Activated CD4-positive, alpha-beta T cell treated with anti-CD3 and anti-CD28 coated beads, Interleukin-2, amount 10 ng/mL, durations not matched to agents 7 days and 5 days (primary cell): ENCODE measurements around the gene PFDN6. TPM values are rescaled to one million over a fixed set of nuclear protein-coding genes. Genes with fewer than 3 reads are reported as not detected.
"Not testable (repeated sequence)": the region's sequence is repeated elsewhere in the genome, so short reads cannot be mapped to it uniquely, and the experiment has no call there.

ENCODE experiments used
- CTCF ChIA-PET: fragments of 350-600 bp; sonication (Branson Sonifier 250); formaldehyde crosslinking; loops from one replicate; lab custom pipeline; 2021; ENCODE audit warnings: antibody characterized with exemption; lab: Charles Lee
- POLR2A ChIA-PET: fragments of 350-600 bp; sonication (Branson Sonifier 250); formaldehyde crosslinking; loops from one replicate; lab custom pipeline; 2021; ENCODE audit warnings: antibody characterized with exemption; lab: Charles Lee
- DNase-seq: peaks from one replicate; pipeline ENCODE4 v3.0.0-alpha.2; 2020
- H3K27ac Mint-ChIP-seq: one replicate; pipeline ENCODE4 v1.8.0; 2021; ENCODE audit warnings: mild to moderate bottlenecking, moderate library complexity, mixed read lengths
- H3K27me3 Mint-ChIP-seq: one replicate; pipeline ENCODE4 v1.8.0; 2021; ENCODE audit warnings: mixed read lengths
- H3K36me3 Mint-ChIP-seq: one replicate; pipeline ENCODE4 v1.8.0; 2021; ENCODE audit warnings: low read depth, mixed read lengths
- H3K4me1 Mint-ChIP-seq: one replicate; pipeline ENCODE4 v1.8.0; 2021; ENCODE audit warnings: mixed read lengths
- H3K4me3 Mint-ChIP-seq: one replicate; pipeline ENCODE4 v1.8.0; 2021; ENCODE audit warnings: mild to moderate bottlenecking, moderate library complexity, mixed read lengths
- H3K9me3 Mint-ChIP-seq: one replicate; pipeline ENCODE4 v1.8.0; 2021; ENCODE audit warnings: mixed read lengths
- total RNA-seq, 2 experiments: library from RNA; stranded (reverse); gene quantifications; one replicate each; pipeline ENCODE4 v1.2.3, GENCODE V29; 2021

The PFDN6 gene
- total RNA-seq, 2 experiments from 2014 or later, result 57.0 to 67.2 TPM

GRCh38 chr6:33254591-33254990 is 34.8 kb upstream of the PFDN6 start:
- POLR2A ChIA-PET, result no interaction called here
- Mint-ChIP-seq H3K27ac (no peak overlapping the region), H3K36me3 (peaks cover 39% of the 10 kb centered on the region), H3K4me3 (no peak overlapping the region), H3K27me3 (no peaks in the 10 kb centered on the region), H3K9me3 (no peaks in the 10 kb centered on the region), H3K4me1 (peaks cover 25% of the 10 kb centered on the region)
- CTCF ChIA-PET, result interaction anchor here (0.5 to 0.9 kb wide), 3 partner anchors 14 to 181 kb away, joined by 3 to 4 read pairs (median 3); partner anchors contain the start of gene HLA-DPA1
- no peak for DNase-seq

- no peaks in the 10 kb centered on the region for H3K27me3 Mint-ChIP-seq
- H3K27ac Mint-ChIP-seq, result no peak overlapping the region
- DNase-seq, result no peak
- H3K4me1 Mint-ChIP-seq, result peaks cover 3% of the 10 kb centered on the region
- peaks cover 41% of the 10 kb centered on the region for H3K36me3 Mint-ChIP-seq
- CTCF ChIA-PET, result interaction anchor here (0.6 kb wide), 1 partner anchor 480 kb away, joined by 5 read pairs; no protein-coding TSS in a partner anchor
- H3K4me3 Mint-ChIP-seq, result no peak overlapping the region
- no peaks in the 10 kb centered on the region for H3K9me3 Mint-ChIP-seq
- POLR2A ChIA-PET, result no interaction called here
Measured at GRCh38 chr6:33259032-33259431, 30.4 kb upstream of the PFDN6 start.

GRCh38 chr6:33262490-33262889 is 26.9 kb upstream of the PFDN6 start:
- CTCF ChIA-PET, result interaction anchor here (1.2 to 4.6 kb wide), 2 partner anchors 9 to 13 kb away, joined by 3 to 24 read pairs; partner anchors contain the start of genes RPS18 and VPS52
- H3K36me3 Mint-ChIP-seq, result peaks cover 53% of the 10 kb centered on the region
- H3K9me3 Mint-ChIP-seq, POLR2A ChIA-PET, H3K4me1 Mint-ChIP-seq, H3K27me3 Mint-ChIP-seq, H3K27ac Mint-ChIP-seq, H3K4me3 Mint-ChIP-seq, DNase-seq: not testable (repeated sequence)

- CTCF ChIA-PET, result interaction anchor here (4.6 kb wide), 1 partner anchor 15 kb away, joined by 24 read pairs; no protein-coding TSS in a partner anchor
- Mint-ChIP-seq H3K9me3 (no peaks in the 10 kb centered on the region), H3K4me3 (no peak overlapping the region), H3K36me3 (peaks cover 59% of the 10 kb centered on the region), H3K4me1 (peaks cover 9% of the 10 kb centered on the region), H3K27me3 (no peaks in the 10 kb centered on the region), H3K27ac (no peak overlapping the region)
- no peak for DNase-seq
- POLR2A ChIA-PET, result interaction anchor here (0.6 kb wide), 1 partner anchor 127 kb away, joined by 3 read pairs; no protein-coding TSS in a partner anchor
Measured at GRCh38 chr6:33264015-33264414, 25.4 kb upstream of the PFDN6 start.

- Mint-ChIP-seq H3K27me3 (no peaks in the 10 kb centered on the region), H3K36me3 (peaks cover 64% of the 10 kb centered on the region), H3K27ac (peak overlapping the region; percentile 98), H3K9me3 (no peaks in the 10 kb centered on the region), H3K4me3 (peak overlapping the region; percentile 95), H3K4me1 (peaks cover 55% of the 10 kb centered on the region)
- no peak for DNase-seq
- ChIA-PET POLR2A (interaction anchor here (1.2 to 1.8 kb wide), 3 partner anchors 22 to 300 kb away, joined by 7 to 11 read pairs (median 11); partner anchors contain the start of gene RGL2), CTCF (interaction anchor here (0.6 to 3.6 kb wide), 4 partner anchors 10 to 68 kb away, joined by 4 to 13 read pairs (median 9); partner anchors contain the start of genes PFDN6 and WDR46)
Measured at GRCh38 chr6:33271117-33271467, 18.3 kb upstream of the PFDN6 start.

- H3K4me3 Mint-ChIP-seq, result peak within 1 kb of the TSS; percentile 95
Measured at GRCh38 chr6:33271468-33272274, 17.7 kb upstream of the PFDN6 start, which contains the start of the genes RPS18 and VPS52. TSS of gene RPS18 (plus strand) at chr6:33272075. CDS start at chr6:33272120, 45 bp downstream. TSS of gene VPS52 (minus strand) at chr6:33271876. CDS start at chr6:33271675, 201 bp downstream.

GRCh38 chr6:33272275-33273128 is 16.9 kb upstream of the PFDN6 start:
- ChIA-PET POLR2A (interaction anchor here (1.2 to 1.8 kb wide), 2 partner anchors 23 to 27 kb away, joined by 7 to 11 read pairs; partner anchors contain the start of gene RGL2), CTCF (interaction anchor here (0.6 to 2.5 kb wide), 7 partner anchors 10 to 1151 kb away, joined by 3 to 13 read pairs (median 5); partner anchors contain the start of genes PFDN6 and WDR46)
- H3K4me3 Mint-ChIP-seq, result peak overlapping the region; percentile 95
- peaks cover 68% of the 10 kb centered on the region for H3K36me3 Mint-ChIP-seq
- H3K27me3 Mint-ChIP-seq, result no peaks in the 10 kb centered on the region
- no peaks in the 10 kb centered on the region for H3K9me3 Mint-ChIP-seq
- peaks cover 62% of the 10 kb centered on the region for H3K4me1 Mint-ChIP-seq
- peak overlapping the region; percentile 98 for H3K27ac Mint-ChIP-seq
- no peak for DNase-seq

More at GRCh38 chr6:33271468-33272274, 17.7 kb upstream of the PFDN6 start, which contains the start of the genes RPS18 and VPS52:
- DNase-seq, result peak; percentile 96
- Mint-ChIP-seq H3K9me3 (no peaks in the 10 kb centered on the region), H3K36me3 (peaks cover 67% of the 10 kb centered on the region), H3K27me3 (no peaks in the 10 kb centered on the region), H3K27ac (peak within 1 kb of the TSS; percentile 98), H3K4me1 (peaks cover 61% of the 10 kb centered on the region)
- ChIA-PET CTCF (interaction anchor here (0.6 to 3.6 kb wide), 10 partner anchors 9 to 1152 kb away, joined by 3 to 13 read pairs (median 4); partner anchors contain the start of genes CUTA, PFDN6 and WDR46), POLR2A (interaction anchor here (1.2 to 1.8 kb wide), 3 partner anchors 22 to 300 kb away, joined by 7 to 11 read pairs (median 11); partner anchors contain the start of gene RGL2)

GRCh38 chr6:33273129-33273923 is 16.1 kb upstream of the PFDN6 start:
- Mint-ChIP-seq H3K27ac (peak overlapping the region; percentile 98), H3K9me3 (no peaks in the 10 kb centered on the region)

GRCh38 chr6:33273924-33274902 is 15.2 kb upstream of the PFDN6 start:
- H3K4me1 Mint-ChIP-seq, result peaks cover 73% of the 10 kb centered on the region
- H3K27me3 Mint-ChIP-seq, result no peaks in the 10 kb centered on the region
- ChIA-PET POLR2A (no interaction called here), CTCF (interaction anchor here (1.2 to 1.3 kb wide), 2 partner anchors 15 to 25 kb away, joined by 3 read pairs; partner anchors contain the start of genes PFDN6 and WDR46)
- peak overlapping the region; percentile 95 for H3K4me3 Mint-ChIP-seq
- DNase-seq, result no peak
- H3K9me3 Mint-ChIP-seq, result no peaks in the 10 kb centered on the region
- peaks cover 55% of the 10 kb centered on the region for H3K36me3 Mint-ChIP-seq
- peak overlapping the region; percentile 77 for H3K27ac Mint-ChIP-seq

More at GRCh38 chr6:33273129-33273923, 16.1 kb upstream of the PFDN6 start:
- Mint-ChIP-seq H3K27me3 (no peaks in the 10 kb centered on the region), H3K4me3 (peak overlapping the region; percentile 95), H3K4me1 (peaks cover 68% of the 10 kb centered on the region), H3K36me3 (peaks cover 62% of the 10 kb centered on the region)
- DNase-seq, result no peak
- ChIA-PET POLR2A (no interaction called here), CTCF (interaction anchor here (1.2 to 1.7 kb wide), 2 partner anchors 16 to 22 kb away, joined by 3 to 6 read pairs; partner anchors contain the start of genes PFDN6 and WDR46)

GRCh38 chr6:33275795-33276580 is 13.4 kb upstream of the PFDN6 start:
- Mint-ChIP-seq H3K27ac (peak overlapping the region; percentile 91), H3K4me1 (peaks cover 69% of the 10 kb centered on the region), H3K36me3 (peaks cover 57% of the 10 kb centered on the region), H3K4me3 (peak overlapping the region; percentile 95)
- H3K27me3 Mint-ChIP-seq, H3K9me3 Mint-ChIP-seq, DNase-seq: not testable (repeated sequence)
- ChIA-PET CTCF (interaction anchor here (0.6 to 2.5 kb wide), 10 partner anchors 15 to 95 kb away, joined by 3 to 18 read pairs (median 4); no protein-coding TSS in a partner anchor), POLR2A (interaction anchor here (1.5 kb wide), 1 partner anchor 23 kb away, joined by 8 read pairs; the partner anchor contains the start of gene RGL2)
